Measurements from ENCODE around the gene KCNQ4. TPM values are rescaled to one million over a fixed set of nuclear protein-coding genes. Genes with fewer than 3 reads are reported as not detected.
A peak's percentile ranks its signal among the peaks of the same experiment; 100 is the strongest.

The KCNQ4 gene
- total RNA-seq, 1 donor from 2014 or later: under 0.01 TPM

- FAIRE-seq: no peak
These were observed 31.8 kb upstream of the KCNQ4 start for GRCh38 chr1:40751802-40752201.

GRCh38 chr1:40753142-40753882 lies 30.3 kb upstream of the KCNQ4 start:
- no peak overlapping the region for H3K4me3 ChIP-seq (ENCODE audit: low read depth, low read length)
- FAIRE-seq: peak; percentile 92
- DNase-seq (ENCODE audit: low read depth): no peak
- TF ChIP-seq CTCF (IDR thresholded peaks at IDR 0.05; ENCODE audit: insufficient read depth, low read length, severe bottlenecking): no peak
- no peaks in the 10 kb centered on the region for H3K27me3 ChIP-seq (ENCODE audit: control insufficient read depth, insufficient read depth, low read length)
- H3K36me3 ChIP-seq (ENCODE audit: control insufficient read depth, insufficient read depth, low read length): peaks cover 18% of the 10 kb centered on the region

More at GRCh38 chr1:40751802-40752201, 31.8 kb upstream of the KCNQ4 start:
- H3K36me3 ChIP-seq (ENCODE audit: control insufficient read depth, insufficient read depth, low read length): peaks cover 11% of the 10 kb centered on the region
- TF ChIP-seq CTCF (IDR thresholded peaks at IDR 0.05; ENCODE audit: insufficient read depth, low read length, severe bottlenecking): no peak
- no peaks in the 10 kb centered on the region for H3K27me3 ChIP-seq (ENCODE audit: control insufficient read depth, insufficient read depth, low read length)
- DNase-seq (ENCODE audit: low read depth): peak; percentile 31
- H3K4me3 ChIP-seq (ENCODE audit: low read depth, low read length): no peak overlapping the region

GRCh38 chr1:40754201-40754600 lies 29.4 kb upstream of the KCNQ4 start:
- no peak for TF ChIP-seq CTCF (IDR thresholded peaks at IDR 0.05; ENCODE audit: insufficient read depth, low read length, severe bottlenecking)
- no peak for DNase-seq (ENCODE audit: low read depth)
- H3K36me3 ChIP-seq (ENCODE audit: control insufficient read depth, insufficient read depth, low read length): peaks cover 24% of the 10 kb centered on the region

GRCh38 chr1:40755067-40755466 lies 28.5 kb upstream of the KCNQ4 start:
- Histone ChIP-seq H3K4me3 (ENCODE audit: low read depth, low read length) (no peak overlapping the region), H3K27me3 (ENCODE audit: control insufficient read depth, insufficient read depth, low read length) (no peaks in the 10 kb centered on the region), H3K36me3 (ENCODE audit: control insufficient read depth, insufficient read depth, low read length) (peaks cover 24% of the 10 kb centered on the region)
- FAIRE-seq (no peak), DNase-seq (ENCODE audit: low read depth) (peak; percentile 20)
- TF ChIP-seq CTCF (IDR thresholded peaks at IDR 0.05; ENCODE audit: insufficient read depth, low read length, severe bottlenecking): no peak

More at GRCh38 chr1:40754201-40754600, 29.4 kb upstream of the KCNQ4 start:
- H3K4me3 ChIP-seq (ENCODE audit: low read depth, low read length): no peak overlapping the region
- no peak for FAIRE-seq
- H3K27me3 ChIP-seq (ENCODE audit: control insufficient read depth, insufficient read depth, low read length): no peaks in the 10 kb centered on the region

- DNase-seq (ENCODE audit: low read depth): no peak
These were observed 27.1 kb upstream of the KCNQ4 start for GRCh38 chr1:40756523-40756922.

More at GRCh38 chr1:40756523-40756922, 27.1 kb upstream of the KCNQ4 start:
- Histone ChIP-seq H3K36me3 (ENCODE audit: control insufficient read depth, insufficient read depth, low read length) (peaks cover 28% of the 10 kb centered on the region), H3K4me3 (ENCODE audit: low read depth, low read length) (no peak overlapping the region), H3K27me3 (ENCODE audit: control insufficient read depth, insufficient read depth, low read length) (no peaks in the 10 kb centered on the region)
- no peak for TF ChIP-seq CTCF (IDR thresholded peaks at IDR 0.05; ENCODE audit: insufficient read depth, low read length, severe bottlenecking)
- no peak for FAIRE-seq

Measured in bronchial epithelial cell (primary cell).